Liver (tissue), 9 donors: Measurements from ENCODE around the gene HCK. TPM values are rescaled to one million over a fixed set of nuclear protein-coding genes. Genes with fewer than 3 reads are reported as not detected.
"Not testable (repeated sequence)": the region's sequence is repeated elsewhere in the genome, so short reads cannot be mapped to it uniquely, and the experiment has no call there.

Experiments used
- DNase-seq: peaks from one replicate; pipeline ENCODE4 v3.0.0-alpha.2; 2017; ENCODE audit warnings: low spot score
- H3K27ac ChIP-seq, 2 donors: one replicate each; pipeline ENCODE4 v1.7.0; 2013; ENCODE audit warnings: inconsistent platforms in 2 of 2, low read length in 2 of 2, control low read depth in 1 of 2, low read depth in 1 of 2, mild to moderate bottlenecking in 1 of 2
- H3K27me3 ChIP-seq, 4 donors: one replicate each; pipeline versions ENCODE4 v1.6.1 to v1.7.0; 2013; ENCODE audit warnings: low read length in 3 of 4, inconsistent platforms in 1 of 4, mild to moderate bottlenecking in 1 of 4, moderate library complexity in 1 of 4; ENCODE audit not compliant: control insufficient read depth in 4 of 4, insufficient read depth in 4 of 4
- H3K36me3 ChIP-seq, 4 donors: one replicate each; pipeline versions ENCODE4 v1.6.1 to v1.7.0; 2013; ENCODE audit warnings: low read length in 3 of 4, mild to moderate bottlenecking in 3 of 4, low read depth in 1 of 4, moderate library complexity in 1 of 4; ENCODE audit not compliant: control insufficient read depth in 4 of 4, insufficient read depth in 3 of 4
- H3K4me1 ChIP-seq, 4 donors: one replicate each; pipeline versions ENCODE4 v1.6.1 to v1.7.0; 2013; ENCODE audit warnings: low read length in 3 of 4, mild to moderate bottlenecking in 3 of 4, moderate library complexity in 1 of 4; ENCODE audit not compliant: control insufficient read depth in 4 of 4, insufficient read depth in 4 of 4
- H3K4me3 ChIP-seq, 3 donors: one replicate each; pipeline versions ENCODE4 v1.6.1 to v1.7.0; 2013; ENCODE audit warnings: low read length in 3 of 3, control low read depth in 1 of 3, low read depth in 1 of 3, mild to moderate bottlenecking in 1 of 3
- H3K9ac ChIP-seq, 2 donors: one replicate each; pipeline ENCODE4 v1.7.0; 2013; ENCODE audit warnings: low read length in 2 of 2, mild to moderate bottlenecking in 2 of 2, moderate library complexity in 2 of 2, control low read depth in 1 of 2, low read depth in 1 of 2
- H3K9me3 ChIP-seq, 4 donors: one replicate each; pipeline versions ENCODE4 v1.6.1 to v1.7.0; 2013; ENCODE audit warnings: low read length in 3 of 4; ENCODE audit not compliant: control insufficient read depth in 4 of 4
- EGR1 ChIP-seq, 2 donors: IDR thresholded peaks; 2 replicates each; pipeline ENCODE4 v1.6.1; 2016 to 2018; ENCODE audit warnings: antibody characterized with exemption in 2 of 2, low read depth in 2 of 2
- FOXA1 ChIP-seq: IDR thresholded peaks from 2 replicates; pipeline ENCODE4 v1.6.1; 2016; ENCODE audit warnings: antibody characterized with exemption
- HNF4A ChIP-seq, 2 donors: conservative IDR thresholded peaks; 2 replicates each; pipeline ENCODE4 v1.6.1; 2016; ENCODE audit warnings: antibody characterized with exemption in 2 of 2, mild to moderate bottlenecking in 2 of 2
- HNF4G ChIP-seq: IDR thresholded peaks from 2 replicates; pipeline ENCODE4 v1.6.1; 2016; ENCODE audit warnings: antibody characterized with exemption
- JUND ChIP-seq, 2 donors: IDR thresholded peaks; 2 replicates each; pipeline ENCODE4 v1.6.1; 2016; ENCODE audit warnings: antibody characterized with exemption in 2 of 2
- MAX ChIP-seq: IDR thresholded peaks from 2 replicates; pipeline ENCODE4 v1.6.1; 2016; ENCODE audit warnings: antibody characterized with exemption
- RAD21 ChIP-seq, 2 donors: IDR thresholded peaks; 2 replicates each; pipeline ENCODE4 v1.6.1; 2016; ENCODE audit warnings: antibody characterized with exemption in 2 of 2, mild to moderate bottlenecking in 2 of 2
- SP1 ChIP-seq: IDR thresholded peaks from 2 replicates; pipeline ENCODE4 v1.6.1; 2018; ENCODE audit warnings: antibody characterized with exemption, mild to moderate bottlenecking
- TAF1 ChIP-seq: conservative IDR thresholded peaks from 2 replicates; pipeline ENCODE4 v1.6.1; 2016; ENCODE audit warnings: antibody characterized with exemption, mild to moderate bottlenecking
- YY1 ChIP-seq: IDR thresholded peaks from 2 replicates; pipeline ENCODE4 v1.6.1; 2016; ENCODE audit warnings: antibody characterized with exemption, mild to moderate bottlenecking
- WGBS: extraction: QIAGEN DNeasy Blood & Tissue Kit; methylation state at CpG from one replicate; pipeline ENCODE4 v1.1.7; 2013; 5-methylcytosine and 5-hydroxymethylcytosine counted together
- polyA plus RNA-seq, 2 donors: library from polyadenylated mRNA; stranded (reverse) in 1 of 2; unstranded in 1 of 2; fragments of 200-250 nt in 1 of 2; fragments of >200 nt in 1 of 2; fragmentation: Nextera tagmentation in 1 of 2; extraction: Ambion mirVana in 1 of 2; gene quantifications; one replicate each; pipeline versions ENCODE4 v1.2.1 to v1.2.3, GENCODE V29; 2013 to 2015
- total RNA-seq, 2 donors: library from RNA; depleted of rRNA; stranded (reverse); fragments of >200 nt; gene quantifications; one replicate each; pipeline ENCODE4 v1.2.3, GENCODE V29; 2014
- TF ChIP-seq, protein P1 (sequence below): fragments of 150-350 bp; IDR thresholded peaks from 2 replicates; pipeline ENCODE4 v1.5.1; 2017; ENCODE audit warnings: improper control_type of control experiment, low read depth, low read length; ENCODE audit not compliant: missing input control
- donor health status: healthy.
- donor health status: healthy.
- donor health status: healthy.
- donor health status: healthy.
- donor health status: healthy.

HCK gene
- total and polyA plus RNA-seq, 4 donors = 1.8 to 20.6 (median 10.2) TPM

GRCh38 chr20:32033316-32033715 lies 18.7 kb upstream of the HCK start:
- 57% methylated on average over 2 of the region's 2 CpGs for WGBS
- Histone ChIP-seq H3K27ac (no peak overlapping the region), H3K36me3 (no peaks in the 10 kb centered on the region), H3K4me3 (no peak overlapping the region), H3K9ac (no peak overlapping the region), H3K4me1 (peaks cover 3 to 13% (median 7%) of the 10 kb centered on the region in 4 donors), H3K27me3 (peaks cover 0 to 4% (median 1%) of the 10 kb centered on the region in 4 donors), H3K9me3 (no peaks in the 10 kb centered on the region)
- no peak for DNase-seq
- TF ChIP-seq HNF4G (no peak), HNF4A (conservative IDR thresholded peaks at IDR 0.05) (no peak), JUND (IDR thresholded peaks at IDR 0.05) (no peak)

GRCh38 chr20:32033721-32034120 lies 18.3 kb upstream of the HCK start:
- DNase-seq, H3K9me3 ChIP-seq, H3K4me3 ChIP-seq, H3K36me3 ChIP-seq, H3K27me3 ChIP-seq, H3K9ac ChIP-seq, H3K27ac ChIP-seq: not testable (repeated sequence)
- WGBS = 68% methylated on average over 3 of the region's 3 CpGs
- H3K4me1 ChIP-seq = peaks cover 3 to 13% (median 7%) of the 10 kb centered on the region in 4 donors

DNA sequence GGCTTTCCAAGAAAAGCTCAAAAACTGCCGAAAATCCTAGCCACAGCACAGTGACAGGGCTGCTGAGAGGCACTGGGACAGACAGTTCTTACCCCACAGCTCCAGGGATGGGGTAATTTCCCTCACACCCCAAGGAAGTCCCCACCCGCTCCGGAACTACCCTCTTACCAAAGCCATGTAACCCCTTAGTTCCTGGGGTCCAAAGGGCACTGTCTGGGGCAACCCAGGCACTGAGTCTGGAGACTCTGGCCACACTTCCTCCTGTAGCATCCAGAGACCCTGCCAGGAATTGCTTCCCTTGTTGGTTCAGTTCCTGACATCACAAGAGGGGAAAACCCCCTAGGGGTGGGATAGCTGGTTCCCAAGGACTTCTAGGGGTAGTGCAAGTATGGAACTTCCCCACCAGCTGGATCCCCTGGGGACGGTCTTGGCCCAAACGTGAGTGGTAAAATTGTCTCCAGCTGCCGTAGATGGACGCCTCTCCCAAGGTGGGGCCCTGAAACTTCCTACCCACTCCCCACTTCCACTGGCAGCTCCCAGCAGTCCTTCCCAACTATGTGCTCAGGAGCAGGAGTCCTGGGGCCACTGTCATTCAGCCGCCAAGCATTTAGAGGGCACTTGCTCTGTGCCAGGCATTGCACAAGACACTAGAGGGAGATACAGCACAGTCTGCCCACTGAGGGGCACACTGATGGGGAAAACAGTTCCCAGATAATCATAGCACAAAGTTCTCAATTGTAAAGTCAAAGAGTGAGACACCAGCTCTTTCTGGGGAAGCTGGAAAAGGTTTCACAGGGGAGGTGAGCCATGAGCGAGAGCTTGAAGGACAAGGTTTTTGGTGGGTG lies 17.2 kb upstream of the HCK start:
- Histone ChIP-seq H3K4me3 (no peak overlapping the region), H3K27ac (peak overlapping the region in 1 of 2 donors; percentile 59), H3K36me3 (no peaks in the 10 kb centered on the region), H3K27me3 (peaks cover 0 to 4% (median 1%) of the 10 kb centered on the region in 4 donors), H3K9ac (no peak overlapping the region), H3K9me3 (no peaks in the 10 kb centered on the region), H3K4me1 (peaks cover 3 to 13% (median 7%) of the 10 kb centered on the region in 4 donors)
- no peak for DNase-seq
- TF ChIP-seq MAX (no peak), RAD21 (IDR thresholded peaks at IDR 0.05) (peak in 1 of 2 donors; percentile 19)
- WGBS = 46% methylated on average over 9 of the region's 9 CpGs

- Histone ChIP-seq H3K4me1 (peaks cover 3 to 13% (median 7%) of the 10 kb centered on the region in 4 donors), H3K27ac (no peak overlapping the region), H3K4me3 (no peak overlapping the region), H3K9ac (no peak overlapping the region), H3K27me3 (peaks cover 0 to 4% (median 1%) of the 10 kb centered on the region in 4 donors), H3K36me3 (no peaks in the 10 kb centered on the region), H3K9me3 (no peaks in the 10 kb centered on the region)
- TF ChIP-seq YY1 (no peak), TAF1 (no peak), FOXA1 (no peak), SP1 (no peak), EGR1 (IDR thresholded peaks at IDR 0.05; ENCODE audit: low read depth in 2 of 2) (no peak)
- TF ChIP-seq, protein P1, sequence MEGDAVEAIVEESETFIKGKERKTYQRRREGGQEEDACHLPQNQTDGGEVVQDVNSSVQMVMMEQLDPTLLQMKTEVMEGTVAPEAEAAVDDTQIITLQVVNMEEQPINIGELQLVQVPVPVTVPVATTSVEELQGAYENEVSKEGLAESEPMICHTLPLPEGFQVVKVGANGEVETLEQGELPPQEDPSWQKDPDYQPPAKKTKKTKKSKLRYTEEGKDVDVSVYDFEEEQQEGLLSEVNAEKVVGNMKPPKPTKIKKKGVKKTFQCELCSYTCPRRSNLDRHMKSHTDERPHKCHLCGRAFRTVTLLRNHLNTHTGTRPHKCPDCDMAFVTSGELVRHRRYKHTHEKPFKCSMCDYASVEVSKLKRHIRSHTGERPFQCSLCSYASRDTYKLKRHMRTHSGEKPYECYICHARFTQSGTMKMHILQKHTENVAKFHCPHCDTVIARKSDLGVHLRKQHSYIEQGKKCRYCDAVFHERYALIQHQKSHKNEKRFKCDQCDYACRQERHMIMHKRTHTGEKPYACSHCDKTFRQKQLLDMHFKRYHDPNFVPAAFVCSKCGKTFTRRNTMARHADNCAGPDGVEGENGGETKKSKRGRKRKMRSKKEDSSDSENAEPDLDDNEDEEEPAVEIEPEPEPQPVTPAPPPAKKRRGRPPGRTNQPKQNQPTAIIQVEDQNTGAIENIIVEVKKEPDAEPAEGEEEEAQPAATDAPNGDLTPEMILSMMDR = no peak
- DNase-seq = no peak
- WGBS = 78% methylated on average over 8 of the region's 8 CpGs
Observed at GRCh38 chr20:32035426-32035779, 16.6 kb upstream of the HCK start.
